Motor neuron (in vitro differentiated cells): ENCODE measurements around the gene KIAA2012. TPM values are rescaled to one million over a fixed set of nuclear protein-coding genes. Genes with fewer than 3 reads are reported as not detected.
"Not testable (repeated sequence)": the region's sequence is repeated elsewhere in the genome, so short reads cannot be mapped to it uniquely, and the experiment has no call there.

Experiments
- ATAC-seq, 8 experiments: fragments of 200-7000 bp; cut with Tn5 transposase; replicated peaks in 6 of 8; 2 replicates each; pipeline ENCODE4 v1.8.0; 2021; ENCODE audit warnings: mild to moderate bottlenecking in 8 of 8, moderate library complexity in 8 of 8
- H3K27ac ChIP-seq, 2 donors: fragments of 250-450 bp; sonication (Bioruptor Pico); 2 replicates each; pipeline ENCODE4 v1.9.0; 2021; ENCODE audit warnings: antibody characterized with exemption in 2 of 2, mild to moderate bottlenecking in 2 of 2, moderate library complexity in 1 of 2
- H3K4me1 ChIP-seq, 2 donors: fragments of 250-450 bp; sonication (Bioruptor Pico); replicated peaks in 1 of 2; 2 replicates each; pipeline ENCODE4 v1.6.1; 2021; ENCODE audit warnings: antibody characterized with exemption in 2 of 2, mild to moderate bottlenecking in 2 of 2, moderate library complexity in 1 of 2
- H3K4me3 ChIP-seq, 5 donors: fragments of 250-450 bp; sonication (Bioruptor Pico); 2 replicates each; pipeline ENCODE4 v1.9.0; 2021; ENCODE audit warnings: antibody characterized with exemption in 5 of 5, mild to moderate bottlenecking in 5 of 5, moderate library complexity in 4 of 5
- WGBS, 10 experiments: fragments of 450-650 bp; shearing (Covaris generic); methylation state at CpG; one replicate each; pipeline ENCODE4 v1.0.0; 2022; 5-methylcytosine and 5-hydroxymethylcytosine counted together
- in situ Hi-C, 9 experiments: fragments of 400-800 bp; cut with MboI; loops; one replicate each; pipeline ENCODE4 v1.15.0; 2021; ENCODE audit warnings: low sequenced_read_pairs in 9 of 9, low pct_unique_long_range_greater_than_20kb in 2 of 9; ENCODE audit not compliant: unreplicated experiment in 9 of 9
- total RNA-seq, 8 experiments: library from RNA; unstranded; fragments of 300-600 nt; gene quantifications; 2 replicates each; pipeline versions ENCODE4 v1.2.3 to v1.2.4, GENCODE V29; 2022

KIAA2012 gene
- total RNA-seq, 8 experiments from 2014 or later: 0.24 to 12.5 (median 0.39) TPM

DNA sequence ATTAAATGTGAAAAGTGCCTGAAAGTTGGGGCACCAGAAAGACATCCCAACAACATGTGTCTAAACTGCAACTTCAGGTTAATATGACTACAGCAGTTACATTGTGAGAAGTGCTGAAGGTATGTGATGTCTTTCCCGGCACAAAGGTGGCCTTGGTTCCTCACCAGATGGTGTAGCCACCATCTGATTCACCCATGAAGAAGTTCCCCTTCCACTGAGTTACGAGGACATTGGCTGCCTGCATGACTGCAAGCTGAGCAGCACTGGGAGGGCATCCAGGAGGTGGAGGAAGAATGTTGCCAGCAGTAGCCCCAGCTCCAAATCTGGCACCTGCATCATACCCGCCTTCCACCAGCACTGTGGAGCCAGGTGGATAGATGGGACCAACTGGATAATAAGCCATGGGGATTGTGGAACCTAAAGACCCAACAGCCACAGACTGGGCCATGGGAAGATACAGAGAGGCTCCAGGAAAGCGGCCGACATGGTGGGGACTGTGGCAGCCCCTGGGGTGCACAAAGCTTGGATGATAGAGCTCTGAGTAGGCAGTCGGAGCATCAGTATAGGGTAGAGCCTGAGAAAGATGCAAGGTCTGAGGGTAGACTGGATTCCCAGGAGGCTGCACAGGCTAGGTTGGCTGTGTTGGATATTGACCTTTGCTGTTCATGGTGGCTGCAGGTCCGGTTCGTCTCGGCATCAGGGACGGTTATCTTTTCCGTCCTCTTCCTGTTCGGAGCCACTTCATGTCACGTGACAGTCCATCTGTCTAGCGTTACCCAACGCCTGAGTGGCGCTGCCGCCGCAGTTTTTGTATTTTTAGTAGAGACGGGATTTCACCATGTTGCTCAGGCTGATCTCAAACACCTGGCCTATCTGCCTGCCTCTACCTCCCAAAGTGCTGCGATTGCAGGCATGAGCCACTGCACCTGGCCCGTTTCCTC lies 128.4 kb downstream of the KIAA2012 start:
- H3K27ac ChIP-seq: no peak overlapping the region
- no peaks in the 10 kb centered on the region for H3K4me1 ChIP-seq
- peak in 1 of 8 experiments; percentile 16 for ATAC-seq
- WGBS, 10 experiments: 90 to 100% (median 98%) methylated on average over 2 to 15 of the region's 21 CpGs; no CpG with 5 or more reads in 2 of the 10 experiments
- H3K4me3 ChIP-seq: no peak overlapping the region
- in situ Hi-C loops: no loop called here

DNA sequence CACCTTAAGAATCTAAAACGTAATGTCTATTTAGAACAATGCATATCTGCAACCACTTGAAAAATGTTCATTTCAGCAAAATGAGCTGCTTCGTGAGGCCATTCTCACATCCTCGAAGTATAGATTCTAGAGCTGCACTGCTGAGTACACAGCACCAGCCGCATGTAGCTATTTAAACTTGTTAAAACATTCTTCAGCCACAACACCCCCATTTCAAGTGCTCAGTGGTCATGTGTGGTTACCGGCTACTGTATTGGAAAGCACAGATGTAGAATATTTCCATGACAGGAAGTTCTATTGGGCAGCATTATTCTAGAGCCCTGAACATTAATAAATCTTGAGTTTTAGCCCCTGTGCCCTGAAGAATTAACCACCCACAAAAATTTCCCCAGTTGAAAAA lies 130.3 kb downstream of the KIAA2012 start:
- no peak for ATAC-seq
- WGBS, 10 experiments: 86 to 100% (median 94%) methylated on average over 1 to 5 of the region's 5 CpGs
- no peak overlapping the region for H3K4me3 ChIP-seq

DNA sequence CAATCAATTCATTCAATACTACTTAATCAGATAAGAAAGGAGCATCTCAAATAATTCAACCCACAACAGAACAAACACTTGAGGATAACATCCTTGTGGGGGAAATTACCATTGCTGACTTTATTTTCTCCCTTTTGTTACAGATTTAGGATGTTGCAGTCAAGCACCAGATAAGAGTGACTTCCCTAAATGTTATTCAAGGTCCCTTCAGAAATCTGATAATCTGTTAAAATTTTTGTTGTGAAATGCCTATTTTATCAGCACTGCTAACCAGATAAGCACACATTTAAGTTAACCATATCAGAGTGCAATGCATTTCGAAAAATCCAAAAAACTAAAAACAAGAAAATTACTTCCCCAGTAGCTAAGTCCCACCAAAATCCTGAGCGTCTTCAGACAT lies 131.8 kb downstream of the KIAA2012 start:
- Histone ChIP-seq H3K4me1 (no peaks in the 10 kb centered on the region), H3K4me3 (no peak overlapping the region), H3K27ac (no peak overlapping the region)
- in situ Hi-C loops: no loop called here
- 83 to 100% (median 100%) methylated on average over 1 to 2 of the region's 2 CpGs; no CpG with 5 or more reads in 1 of the 10 experiments for WGBS, 10 experiments
- ATAC-seq: no peak

More for the DNA sequence above, 130.3 kb downstream of the KIAA2012 start:
- Histone ChIP-seq H3K4me1 (no peaks in the 10 kb centered on the region), H3K27ac (no peak overlapping the region)
- in situ Hi-C loops: no loop called here

DNA sequence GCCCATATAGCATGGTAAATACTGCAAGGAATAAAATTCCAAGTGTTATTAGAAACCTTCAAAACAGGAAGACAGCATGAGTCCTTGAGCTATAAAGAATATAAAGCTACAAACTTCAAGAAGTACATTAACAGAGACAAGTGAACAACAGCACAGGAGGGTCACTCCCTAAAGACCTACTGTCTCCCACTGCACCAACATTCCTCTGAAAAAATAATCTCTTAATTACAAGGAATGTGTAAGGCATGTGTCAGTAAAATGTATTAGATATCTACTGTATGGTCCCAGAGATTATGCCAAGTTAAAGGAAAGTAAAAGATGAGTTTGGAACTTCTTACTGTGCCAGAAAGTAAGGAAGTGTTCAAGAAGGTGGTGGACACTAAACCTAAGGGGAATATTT lies 135.5 kb downstream of the KIAA2012 start:
- Histone ChIP-seq H3K4me3 (no peak overlapping the region), H3K27ac (no peak overlapping the region), H3K4me1 (no peaks in the 10 kb centered on the region)
- ATAC-seq: no peak
- in situ Hi-C loops: no loop called here

DNA sequence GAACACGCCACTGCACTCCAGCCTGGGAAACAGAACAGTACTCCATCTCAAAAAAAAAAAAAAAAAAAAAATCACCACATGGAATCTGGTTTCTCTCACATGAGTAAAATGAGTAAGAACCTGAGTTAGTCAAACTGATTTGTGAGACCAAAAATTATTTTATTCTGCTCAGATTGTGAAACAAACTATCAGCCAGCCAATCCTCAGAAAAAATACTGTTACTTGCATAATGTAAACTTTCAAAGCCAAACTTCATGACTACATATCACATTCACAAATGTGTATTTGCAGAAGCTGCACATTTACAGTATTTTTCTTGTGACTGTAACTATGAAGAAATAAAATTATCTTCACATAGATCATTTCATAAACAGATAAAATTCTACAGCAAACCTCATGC lies 142.1 kb downstream of the KIAA2012 start:
- ATAC-seq: no peak
- no peak overlapping the region for H3K27ac ChIP-seq
- 100% methylated on average over 1 of the region's 1 CpG; no CpG with 5 or more reads in 9 of the 10 experiments for WGBS, 10 experiments
- in situ Hi-C loops: no loop called here
- H3K4me3 ChIP-seq: no peak overlapping the region
- no peaks in the 10 kb centered on the region for H3K4me1 ChIP-seq

DNA sequence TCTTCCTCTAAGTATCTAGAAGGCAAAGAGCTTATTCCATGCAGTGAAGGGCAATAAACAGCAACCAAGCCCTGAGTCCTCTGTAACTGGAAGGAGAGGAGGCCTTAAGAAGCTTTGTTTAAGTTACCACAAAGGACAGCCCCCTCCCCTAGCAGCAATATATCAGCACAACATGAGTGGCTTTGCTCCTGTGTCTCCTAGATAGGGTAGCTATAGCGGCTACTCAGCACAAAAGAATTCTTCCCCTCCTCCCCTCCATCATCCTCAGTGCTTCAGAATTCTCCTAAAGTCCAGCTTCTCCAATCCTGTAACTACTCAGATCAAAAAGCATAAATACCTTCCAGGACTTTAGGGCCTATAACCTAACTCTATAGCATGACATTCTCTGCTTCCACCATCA lies 148.8 kb downstream of the KIAA2012 start:
- peak in 5 of 8 experiments; percentile 30 to 98 (median 72) for ATAC-seq

DNA sequence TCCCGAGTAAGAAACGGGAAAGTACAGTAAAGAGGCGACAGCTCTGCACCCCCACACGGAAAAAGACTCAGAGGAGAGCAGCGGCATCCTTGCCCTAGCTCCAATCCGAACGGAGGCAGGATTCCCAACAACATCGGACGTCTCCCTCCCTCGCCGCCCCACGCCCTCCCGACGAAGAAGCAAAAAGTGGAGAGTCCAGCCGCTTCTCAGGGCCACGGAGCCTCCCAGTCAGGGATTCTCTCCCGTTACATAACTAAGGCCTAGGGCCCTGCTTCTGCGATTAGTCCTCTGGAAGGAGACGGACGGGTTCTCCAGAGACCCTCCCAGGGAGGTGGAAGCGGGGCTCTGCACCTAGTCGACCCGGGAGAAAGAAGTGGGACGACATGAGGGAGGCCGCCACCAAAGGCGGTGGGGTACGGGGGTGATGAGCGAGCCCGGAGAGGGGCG lies 164.8 kb downstream of the KIAA2012 start:
- Histone ChIP-seq H3K27ac (peak overlapping the region; percentile 94 to 97), H3K4me3 (peak overlapping the region; percentile 59 to 95 (median 76)), H3K4me1 (peaks cover 10 to 14% of the 10 kb centered on the region in 2 donors)
- in situ Hi-C loops: no loop called here
- ATAC-seq: peak in 6 of 8 experiments; percentile 30 to 70 (median 58)
- WGBS, 10 experiments: 0 to 5% (median 0%) methylated on average over 4 to 15 of the region's 30 CpGs; no CpG with 5 or more reads in 3 of the 10 experiments

More for the DNA sequence above, 148.8 kb downstream of the KIAA2012 start:
- no peak overlapping the region for H3K4me3 ChIP-seq
- H3K4me1 ChIP-seq: peaks cover 5 to 9% of the 10 kb centered on the region in 2 donors
- WGBS, 10 experiments: 0 to 14% (median 0%) methylated on average over 1 of the region's 1 CpG; no CpG with 5 or more reads in 6 of the 10 experiments
- in situ Hi-C loops: no loop called here
- no peak overlapping the region for H3K27ac ChIP-seq

DNA sequence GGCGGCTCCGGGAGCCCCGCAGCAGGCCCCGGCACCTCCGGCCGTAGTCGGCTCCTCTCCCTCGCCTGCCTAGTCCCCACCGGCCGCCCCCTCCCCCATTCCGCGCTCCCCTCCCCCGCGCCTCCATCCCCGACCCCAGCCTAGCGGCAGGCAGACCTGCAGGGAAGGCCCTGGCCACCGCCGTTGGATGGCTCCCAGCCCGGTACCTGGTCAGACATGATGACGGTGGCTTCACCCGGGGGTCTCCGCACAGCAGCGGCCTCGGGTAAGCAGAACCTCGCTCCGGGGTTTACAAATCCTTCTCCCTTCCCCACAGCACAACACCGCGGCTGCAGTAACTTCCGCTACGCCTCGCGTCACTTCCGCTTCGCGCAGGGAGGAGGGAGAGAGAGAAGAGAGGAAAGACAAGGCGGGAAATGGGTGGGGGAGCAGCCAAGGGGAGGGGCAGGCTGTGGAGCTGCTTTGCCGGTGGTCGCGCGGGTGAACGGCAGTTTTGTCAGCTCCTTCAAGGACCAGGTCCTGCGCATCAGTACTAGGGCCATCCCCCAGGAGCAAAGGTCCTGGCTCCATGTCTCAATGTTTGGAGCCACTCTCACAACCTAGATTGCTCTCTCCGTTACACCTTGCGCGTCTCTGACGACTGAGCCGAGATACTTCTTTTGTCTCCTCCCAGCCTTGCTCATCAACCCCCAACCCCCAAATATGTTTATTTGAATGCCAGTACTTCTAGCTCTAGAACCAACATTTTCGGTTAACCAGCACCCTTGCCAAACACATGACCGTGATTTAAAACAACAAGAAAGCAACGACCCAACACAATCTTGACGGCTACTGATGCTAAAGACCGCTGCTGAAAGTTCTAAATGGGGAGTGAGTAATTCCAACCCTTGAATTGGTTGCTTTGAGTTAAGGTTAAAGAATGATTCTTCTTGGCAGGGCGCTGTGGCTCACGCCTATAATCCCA lies 165.5 kb downstream of the KIAA2012 start, which contains the start of gene SUMO1:
SUMO1 (minus strand) TSS at position 364 of the 964 bp plus-strand sequence; CDS start at position 218, 146 bp downstream.
- H3K4me3 ChIP-seq: peak within 1 kb of the TSS; percentile 59 to 95 (median 76)

DNA sequence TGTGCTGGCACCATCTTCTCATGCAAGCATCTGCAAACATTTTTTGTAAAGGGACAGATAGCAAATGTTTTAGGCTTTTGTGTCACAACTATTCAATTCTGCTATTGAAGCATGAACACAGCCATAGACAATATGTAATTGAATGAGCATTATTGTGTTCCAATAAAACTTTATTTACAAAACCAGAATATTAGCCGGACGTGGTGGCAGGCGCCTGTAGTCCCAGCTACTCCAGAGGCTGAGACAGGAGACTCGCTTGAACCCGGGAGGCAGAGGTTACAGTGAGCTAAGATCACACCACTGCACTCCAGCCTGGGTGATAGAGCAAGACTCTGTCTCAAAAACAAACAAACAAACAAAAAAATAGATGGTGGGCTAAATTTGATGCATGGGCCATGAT lies 174.7 kb downstream of the KIAA2012 start:
- H3K4me1 ChIP-seq, H3K27ac ChIP-seq, in situ Hi-C loops, ATAC-seq, H3K4me3 ChIP-seq: not testable (repeated sequence)
- 40 to 100% (median 94%) methylated on average over 1 to 5 of the region's 5 CpGs; no CpG with 5 or more reads in 4 of the 10 experiments for WGBS, 10 experiments

More for the DNA sequence above, 165.5 kb downstream of the KIAA2012 start, which contains the start of gene SUMO1:
- Histone ChIP-seq H3K27ac (peak within 1 kb of the TSS; percentile 94 to 97), H3K4me1 (peaks cover 10 to 14% of the 10 kb centered on the region in 2 donors)
- peak; percentile 92 to 96 (median 94) for ATAC-seq
- in situ Hi-C loops: no loop called here
- WGBS, 10 experiments: 0 to 100% (median 19%) methylated on average over 1 to 16 of the region's 54 CpGs; no CpG with 5 or more reads in 3 of the 10 experiments

DNA sequence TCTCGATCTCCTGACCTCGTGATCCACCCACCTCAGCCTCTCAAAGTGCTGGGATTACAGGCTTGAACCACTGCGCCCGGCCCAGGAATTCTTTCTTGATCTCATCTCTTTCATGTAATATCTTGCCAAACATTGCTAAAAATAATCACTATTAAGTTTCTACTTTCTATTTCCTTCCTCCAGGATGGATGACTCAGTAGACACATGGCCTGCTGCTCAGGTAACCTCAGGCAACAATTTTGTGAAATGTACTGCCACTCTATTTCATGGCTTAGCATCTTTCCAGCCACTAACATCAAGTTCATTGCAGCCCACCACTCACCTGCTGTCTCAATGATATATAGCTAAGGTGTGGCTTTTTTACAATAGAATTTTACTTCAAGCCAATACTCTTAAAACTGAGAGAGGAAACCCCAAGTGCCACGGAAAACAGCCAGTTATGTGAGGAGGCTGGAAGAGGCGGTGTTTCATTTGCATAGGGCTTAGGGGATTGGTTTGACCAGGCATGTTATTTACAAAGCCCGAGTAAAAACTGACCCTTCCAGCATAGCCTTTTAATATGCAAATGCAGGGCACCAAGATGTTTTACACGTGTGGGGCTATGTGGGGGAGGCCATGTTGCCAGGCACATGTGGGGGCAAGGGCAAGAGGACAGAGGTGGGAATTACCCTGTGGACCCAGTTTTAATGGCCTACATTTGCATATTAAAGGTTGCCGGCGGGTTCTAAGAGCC lies 176.6 kb downstream of the KIAA2012 start:
- H3K27ac ChIP-seq: no peak overlapping the region

DNA sequence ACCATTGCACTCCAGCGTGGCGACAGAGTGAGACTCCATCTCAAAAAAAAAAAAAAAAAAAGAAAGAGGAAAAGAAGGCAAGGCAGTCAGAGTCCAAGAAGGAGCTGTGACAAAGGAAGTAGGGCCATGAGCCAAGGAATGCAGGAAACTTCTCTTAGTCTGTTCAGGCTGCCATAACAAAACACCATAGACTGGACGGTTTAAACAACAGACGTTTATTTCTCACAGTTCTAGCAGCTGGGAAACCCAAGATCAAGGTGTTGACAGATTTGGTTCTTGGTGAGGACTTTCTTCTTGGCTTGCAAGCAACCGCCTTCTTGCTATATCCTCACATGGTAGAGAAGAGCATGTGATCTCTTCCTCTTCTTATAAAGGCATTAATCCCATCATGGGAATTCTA lies 178.4 kb downstream of the KIAA2012 start:
- H3K4me3 ChIP-seq: no peak overlapping the region
- H3K4me1 ChIP-seq: peaks cover 6 to 7% of the 10 kb centered on the region in 2 donors
- ATAC-seq: no peak
- in situ Hi-C loops: no loop called here
- H3K27ac ChIP-seq: no peak overlapping the region
- 54 to 100% (median 96%) methylated on average over 1 to 5 of the region's 5 CpGs for WGBS, 10 experiments

More for the DNA sequence above, 176.6 kb downstream of the KIAA2012 start:
- 0 to 100% (median 28%) methylated on average over 2 to 7 of the region's 10 CpGs; no CpG with 5 or more reads in 1 of the 10 experiments for WGBS, 10 experiments
- in situ Hi-C loops: no loop called here
- ATAC-seq: peak; percentile 36 to 84 (median 76)
- no peak overlapping the region for H3K4me3 ChIP-seq
- H3K4me1 ChIP-seq: peaks cover 6 to 7% of the 10 kb centered on the region in 2 donors
